Loucy (cell line): ENCODE measurements around the gene NFATC1.

Experiments
- EZH2phosphoT487 ChIP-seq: fragments of 200-600 bp; IDR thresholded peaks from 2 replicates; pipeline ENCODE4 v1.6.1; 2018; ENCODE audit warnings: antibody characterized with exemption, mild to moderate bottlenecking, moderate library complexity, borderline replicate concordance
- TF ChIP-seq, protein P1 (sequence below): fragments of 200-600 bp; sonication (generic); conservative IDR thresholded peaks from 2 replicates; pipeline ENCODE4 v1.5.1; 2014; ENCODE audit warnings: mild to moderate bottlenecking, antibody characterized with exemption, low read length

DNA sequence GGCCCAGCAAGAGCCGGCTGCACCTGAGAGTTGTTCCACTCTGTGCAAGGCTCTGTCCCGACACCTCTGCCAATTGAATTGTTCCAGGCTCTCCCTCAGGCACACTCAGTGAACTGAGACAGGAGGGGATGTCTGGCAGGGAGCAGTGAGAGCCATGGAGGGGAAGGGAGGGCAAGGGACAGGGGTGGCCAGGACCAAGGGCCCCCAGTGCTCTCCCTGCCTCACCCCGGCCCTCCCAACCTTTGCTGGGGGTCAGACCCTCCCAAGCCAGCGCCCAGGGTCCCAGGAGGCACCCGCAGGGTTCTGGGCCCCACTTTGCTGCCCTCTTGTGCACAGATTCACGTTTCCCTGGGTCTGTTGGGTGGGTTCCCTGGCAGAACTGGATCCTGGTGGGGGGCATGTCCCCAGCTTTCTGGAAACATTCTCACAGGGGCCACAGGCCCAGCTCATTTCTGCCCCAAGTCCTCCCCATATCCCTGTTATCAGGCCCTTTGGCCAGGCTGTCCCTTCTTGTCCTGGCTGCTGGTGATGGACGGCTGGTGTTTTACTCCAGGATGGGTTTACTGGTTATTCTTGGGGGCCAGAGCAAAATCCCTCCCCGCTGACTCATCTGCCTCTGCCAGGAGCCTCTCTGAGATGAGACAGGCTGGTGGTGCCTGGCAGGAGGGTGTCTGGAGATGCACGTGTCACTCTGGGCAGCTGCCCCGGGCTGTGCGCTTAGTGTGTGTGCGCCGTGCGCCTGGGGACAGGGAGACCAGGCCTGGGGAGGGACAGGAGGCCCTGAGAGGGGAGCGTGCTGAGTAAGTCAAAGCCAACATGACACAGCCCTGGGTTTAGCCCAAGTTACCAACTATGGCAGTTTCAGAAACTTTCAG, 147.4 kb downstream of the NFATC1 start:
- TF ChIP-seq, protein P1, sequence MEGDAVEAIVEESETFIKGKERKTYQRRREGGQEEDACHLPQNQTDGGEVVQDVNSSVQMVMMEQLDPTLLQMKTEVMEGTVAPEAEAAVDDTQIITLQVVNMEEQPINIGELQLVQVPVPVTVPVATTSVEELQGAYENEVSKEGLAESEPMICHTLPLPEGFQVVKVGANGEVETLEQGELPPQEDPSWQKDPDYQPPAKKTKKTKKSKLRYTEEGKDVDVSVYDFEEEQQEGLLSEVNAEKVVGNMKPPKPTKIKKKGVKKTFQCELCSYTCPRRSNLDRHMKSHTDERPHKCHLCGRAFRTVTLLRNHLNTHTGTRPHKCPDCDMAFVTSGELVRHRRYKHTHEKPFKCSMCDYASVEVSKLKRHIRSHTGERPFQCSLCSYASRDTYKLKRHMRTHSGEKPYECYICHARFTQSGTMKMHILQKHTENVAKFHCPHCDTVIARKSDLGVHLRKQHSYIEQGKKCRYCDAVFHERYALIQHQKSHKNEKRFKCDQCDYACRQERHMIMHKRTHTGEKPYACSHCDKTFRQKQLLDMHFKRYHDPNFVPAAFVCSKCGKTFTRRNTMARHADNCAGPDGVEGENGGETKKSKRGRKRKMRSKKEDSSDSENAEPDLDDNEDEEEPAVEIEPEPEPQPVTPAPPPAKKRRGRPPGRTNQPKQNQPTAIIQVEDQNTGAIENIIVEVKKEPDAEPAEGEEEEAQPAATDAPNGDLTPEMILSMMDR: no peak
- no peak for TF ChIP-seq EZH2phosphoT487
